ENCODE data around the gene VEZT. TPM values are rescaled to one million over a fixed set of nuclear protein-coding genes. Genes with fewer than 3 reads are reported as not detected.
A peak's percentile ranks its signal among the peaks of the same experiment; 100 is the strongest.

VEZT gene
- total RNA-seq, 1 donor from 2014 or later: 57.4 TPM

GRCh38 chr12:95335948-95336347 lies 118.3 kb downstream of the VEZT start:
- Histone ChIP-seq H3K36me3 (ENCODE audit: control insufficient read depth, insufficient read depth, low read length) (no peaks in the 10 kb centered on the region), H3K4me3 (ENCODE audit: low read depth, low read length) (no peak overlapping the region), H3K27me3 (ENCODE audit: control insufficient read depth, insufficient read depth, low read length) (no peaks in the 10 kb centered on the region)
- no peak for FAIRE-seq
- TF ChIP-seq CTCF (IDR thresholded peaks at IDR 0.05; ENCODE audit: insufficient read depth, low read length, severe bottlenecking): no peak
- peak; percentile 30 for DNase-seq (ENCODE audit: low read depth)

DNA sequence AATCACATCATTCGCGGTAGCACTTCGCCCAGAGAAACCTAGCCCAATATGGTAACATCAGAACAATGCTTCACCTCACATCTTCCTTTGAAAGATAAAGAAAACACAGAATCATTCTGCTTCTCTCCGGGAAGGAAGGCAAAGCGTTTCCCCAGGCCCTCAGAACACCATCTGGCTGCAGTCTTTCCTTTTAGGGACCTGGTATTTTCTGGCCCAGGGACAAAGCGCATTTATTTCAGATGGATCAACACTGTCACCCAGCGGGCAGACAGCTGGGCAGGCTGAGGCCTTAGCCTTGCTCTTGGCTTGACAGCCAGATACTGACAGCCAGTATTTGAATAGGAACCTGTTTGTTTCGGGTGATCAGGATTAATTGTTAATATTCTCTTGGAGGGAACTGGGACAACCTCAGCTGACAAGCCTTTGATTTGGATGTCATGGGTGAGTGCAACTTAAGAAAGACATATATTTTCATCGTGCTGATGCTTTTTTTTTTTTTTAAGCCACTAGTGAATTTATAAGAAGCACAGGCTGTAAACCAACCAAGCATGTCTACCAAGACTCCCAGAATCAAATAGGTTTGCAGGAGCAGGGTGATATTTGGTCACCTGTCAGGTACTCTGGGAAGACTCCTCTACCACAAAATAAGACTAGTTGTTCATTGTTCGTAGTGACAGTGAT lies 118.9 kb downstream of the VEZT start:
- peak; percentile 88 for TF ChIP-seq CTCF (IDR thresholded peaks at IDR 0.05; ENCODE audit: insufficient read depth, low read length, severe bottlenecking)
- FAIRE-seq: no peak
- peak; percentile 69 for DNase-seq (ENCODE audit: low read depth)
- Histone ChIP-seq H3K27me3 (ENCODE audit: control insufficient read depth, insufficient read depth, low read length) (no peaks in the 10 kb centered on the region), H3K4me3 (ENCODE audit: low read depth, low read length) (no peak overlapping the region), H3K36me3 (ENCODE audit: control insufficient read depth, insufficient read depth, low read length) (no peaks in the 10 kb centered on the region)

- no peaks in the 10 kb centered on the region for H3K27me3 ChIP-seq (ENCODE audit: control insufficient read depth, insufficient read depth, low read length)
- DNase-seq (ENCODE audit: low read depth) (no peak), FAIRE-seq (no peak)
- no peaks in the 10 kb centered on the region for H3K36me3 ChIP-seq (ENCODE audit: control insufficient read depth, insufficient read depth, low read length)
- no peak overlapping the region for H3K4me3 ChIP-seq (ENCODE audit: low read depth, low read length)
- TF ChIP-seq CTCF (IDR thresholded peaks at IDR 0.05; ENCODE audit: insufficient read depth, low read length, severe bottlenecking): no peak
These were observed 119.5 kb downstream of the VEZT start for GRCh38 chr12:95337146-95337545.

- FAIRE-seq: no peak
- Histone ChIP-seq H3K36me3 (ENCODE audit: control insufficient read depth, insufficient read depth, low read length) (no peaks in the 10 kb centered on the region), H3K4me3 (ENCODE audit: low read depth, low read length) (no peak overlapping the region), H3K27me3 (ENCODE audit: control insufficient read depth, insufficient read depth, low read length) (no peaks in the 10 kb centered on the region)
- DNase-seq (ENCODE audit: low read depth): peak; percentile 28
- no peak for TF ChIP-seq CTCF (IDR thresholded peaks at IDR 0.05; ENCODE audit: insufficient read depth, low read length, severe bottlenecking)
These were observed 121.6 kb downstream of the VEZT start for GRCh38 chr12:95339086-95339788.

- FAIRE-seq (no peak), DNase-seq (ENCODE audit: low read depth) (no peak)
- no peaks in the 10 kb centered on the region for H3K36me3 ChIP-seq (ENCODE audit: control insufficient read depth, insufficient read depth, low read length)
- H3K4me3 ChIP-seq (ENCODE audit: low read depth, low read length): no peak overlapping the region
- no peak for TF ChIP-seq CTCF (IDR thresholded peaks at IDR 0.05; ENCODE audit: insufficient read depth, low read length, severe bottlenecking)
- H3K27me3 ChIP-seq (ENCODE audit: control insufficient read depth, insufficient read depth, low read length): no peaks in the 10 kb centered on the region
These were observed 124.4 kb downstream of the VEZT start for GRCh38 chr12:95342008-95342407.
